GM21717 (cell line): ENCODE results near the gene NXF1.
A peak's percentile ranks its signal among the peaks of the same experiment; 100 is the strongest.
"Not testable (repeated sequence)": the region's sequence is repeated elsewhere in the genome, so short reads cannot be mapped to it uniquely, and the experiment has no call there.

Experiments used
- ATAC-seq: cut with Tn5 transposase; IDR thresholded peaks from one replicate; pipeline ENCODE4 v1.9.1; 2021; ENCODE audit warnings: mild to moderate bottlenecking, moderate library complexity; ENCODE audit not compliant: unreplicated experiment

NXF1 gene

GRCh38 chr11:62788991-62789390 is 16.2 kb downstream of the NXF1 start:
- no peak for ATAC-seq

GRCh38 chr11:62787005-62787759 is 18.1 kb downstream of the NXF1 start, which contains the start of gene TMEM179B:
Gene TMEM179B (plus strand): TSS chr11:62787402. CDS start chr11:62787432, 30 bp downstream.
- ATAC-seq = peak; percentile 59

DNA sequence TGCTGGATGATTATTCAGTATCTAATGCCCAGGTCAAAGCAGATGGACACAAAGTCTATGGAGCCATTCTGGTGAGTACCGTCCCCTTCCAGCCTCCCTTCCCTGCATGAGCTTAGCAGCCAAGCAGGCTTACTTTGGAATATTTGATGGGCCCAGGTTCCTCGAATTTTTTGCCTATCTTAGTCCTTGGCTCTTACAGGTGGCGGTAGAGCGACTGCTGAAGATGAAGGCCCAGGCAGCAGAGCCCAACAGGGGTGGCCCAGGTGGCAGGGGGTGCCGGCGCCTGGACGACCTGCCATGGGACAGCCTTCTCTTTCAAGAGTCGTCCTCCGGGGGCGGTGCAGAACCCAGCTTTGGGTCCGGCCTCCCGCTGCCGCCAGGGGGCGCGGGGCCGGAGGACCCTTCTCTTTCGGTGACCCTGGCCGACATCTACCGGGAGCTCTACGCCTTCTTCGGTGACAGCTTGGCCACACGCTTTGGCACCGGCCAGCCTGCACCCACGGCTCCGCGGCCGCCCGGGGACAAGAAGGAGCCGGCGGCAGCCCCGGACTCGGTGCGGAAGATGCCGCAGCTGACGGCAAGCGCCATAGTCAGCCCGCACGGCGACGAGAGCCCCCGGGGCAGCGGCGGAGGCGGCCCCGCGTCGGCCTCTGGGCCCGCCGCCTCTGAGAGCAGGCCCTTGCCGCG is 18.8 kb downstream of the NXF1 start:
- ATAC-seq = peak; percentile 51

DNA sequence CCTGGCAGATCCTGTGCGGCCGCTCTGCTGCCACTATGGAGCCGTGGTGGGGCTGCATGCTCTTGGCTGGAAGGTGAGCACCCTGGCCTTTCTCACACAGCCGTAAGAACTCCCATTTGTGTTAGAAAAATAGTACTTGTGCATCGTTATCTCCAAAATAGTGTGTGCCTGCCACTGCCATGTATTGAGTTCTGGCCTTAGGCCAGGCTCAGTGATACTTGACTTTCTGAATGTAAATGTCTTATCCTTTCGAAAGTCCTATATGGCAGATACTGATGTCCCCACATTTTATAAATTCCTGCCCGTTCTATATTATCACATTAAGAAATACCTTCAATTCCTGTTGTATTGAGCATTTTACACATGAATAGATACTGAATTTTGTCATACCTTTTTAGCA is 22.5 kb downstream of the NXF1 start:
- no peak for ATAC-seq

GRCh38 chr11:62778441-62778840 is 26.8 kb downstream of the NXF1 start:
- ATAC-seq = no peak

DNA sequence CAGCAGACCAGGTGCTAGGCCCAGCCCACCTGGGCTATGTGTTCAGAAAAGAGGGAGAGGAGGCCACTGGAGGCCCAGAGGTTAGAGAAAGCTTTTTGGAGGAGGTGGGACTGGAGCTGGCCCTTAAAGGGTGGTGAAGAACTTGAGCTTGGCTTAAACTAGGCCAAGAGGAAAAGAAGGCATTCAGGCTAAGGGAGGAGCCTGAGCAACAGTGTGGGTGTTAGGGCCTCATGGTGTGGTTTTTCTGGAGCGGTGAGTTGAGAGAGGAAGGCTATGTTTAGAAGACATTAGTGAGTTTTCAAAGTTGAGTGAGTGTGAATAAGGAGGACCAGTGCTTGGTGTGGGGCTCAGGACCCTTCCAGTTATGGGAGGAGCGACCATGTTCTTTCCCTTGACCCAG is 27.9 kb downstream of the NXF1 start:
- ATAC-seq = no peak

GRCh38 chr11:62775646-62776045 is 29.6 kb downstream of the NXF1 start:
- ATAC-seq = no peak

GRCh38 chr11:62774407-62774806 is 30.8 kb downstream of the NXF1 start:
- ATAC-seq = no peak

- ATAC-seq = peak; percentile 69
Measured at GRCh38 chr11:62771144-62772021, 33.9 kb downstream of the NXF1 start, which contains the start of gene TAF6L. Gene TAF6L (plus strand): TSS chr11:62771396. CDS start chr11:62775784, 4,388 bp downstream.

DNA sequence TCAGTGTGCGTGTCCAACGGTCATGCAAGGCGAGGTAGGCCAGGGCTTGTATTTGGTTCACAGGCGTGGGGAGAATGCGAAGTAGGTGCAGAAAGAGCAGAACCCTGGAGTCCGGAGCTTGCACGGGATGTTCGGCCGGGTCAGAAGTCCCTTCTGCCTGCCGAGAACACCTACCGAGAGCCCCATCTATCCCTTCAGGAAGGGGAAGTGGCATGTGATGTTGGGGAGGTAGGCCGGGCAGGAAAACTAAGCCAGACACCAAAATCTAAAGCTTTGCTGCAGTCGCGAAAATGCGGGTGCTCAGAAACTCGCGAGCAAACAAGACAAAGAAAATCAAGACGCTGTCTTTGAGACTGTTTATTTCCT is 34.5 kb downstream of the NXF1 start:
- ATAC-seq = no peak

DNA sequence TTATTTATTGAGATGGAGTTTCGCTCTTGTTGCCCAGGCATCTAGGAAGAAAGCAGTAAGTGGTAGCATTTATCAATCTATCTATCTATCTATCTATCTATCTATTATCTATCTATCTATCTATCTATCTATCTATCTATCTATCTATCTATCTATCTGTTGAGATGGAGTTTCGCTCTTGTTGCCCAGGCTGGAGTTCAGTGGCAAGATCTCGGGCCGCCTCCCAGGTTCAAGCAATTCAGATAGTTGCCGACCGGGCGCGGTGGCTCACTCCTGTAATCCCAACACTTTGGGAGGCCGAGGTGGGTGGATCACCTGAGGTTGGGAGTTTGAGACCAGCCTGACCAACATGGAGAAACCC is 44.4 kb downstream of the NXF1 start:
- not testable (repeated sequence) for ATAC-seq

DNA sequence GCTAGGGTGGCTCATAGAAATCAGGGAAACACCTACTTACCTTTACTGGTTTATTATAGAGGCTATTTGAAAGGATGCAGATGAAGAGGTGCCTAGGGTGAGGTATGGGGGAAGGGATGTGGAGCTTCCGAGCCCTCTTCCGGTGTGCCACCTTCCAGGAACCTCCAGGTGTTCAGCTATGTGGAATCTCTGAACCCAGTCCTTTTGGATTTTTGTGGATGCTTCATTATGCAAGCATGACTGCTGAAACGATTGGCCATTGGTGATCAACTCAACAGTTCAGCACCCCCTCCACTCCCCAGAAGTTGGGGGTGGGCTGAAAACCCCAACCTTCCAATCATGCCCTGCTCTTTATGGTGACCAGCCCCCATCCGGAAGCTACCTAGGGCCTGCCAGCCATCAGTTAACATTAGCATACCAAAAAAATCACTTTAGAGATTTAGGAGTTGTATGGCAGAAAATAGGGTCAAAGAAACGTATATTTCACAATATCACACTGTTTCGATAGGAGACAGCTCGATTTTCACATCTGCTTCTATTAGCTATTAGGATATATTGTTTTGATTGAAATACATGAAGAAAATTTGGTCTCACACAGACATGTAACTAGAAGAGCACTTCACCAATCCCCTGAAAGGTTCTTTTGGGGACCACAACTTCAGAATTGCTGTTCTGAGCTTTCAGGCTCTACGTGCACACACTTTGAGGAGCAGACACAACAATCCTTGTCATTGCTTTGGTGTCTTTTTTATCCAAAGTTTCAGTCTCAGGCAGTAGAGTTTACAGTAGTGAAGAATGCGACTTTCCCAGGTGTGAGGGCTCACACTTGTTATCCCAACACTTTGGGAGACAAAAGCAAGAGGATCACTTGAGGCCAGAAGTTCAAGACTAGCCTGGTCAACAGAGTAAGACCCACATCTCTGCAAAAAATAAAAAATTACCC is 47.1 kb downstream of the NXF1 start:
- ATAC-seq = no peak

GRCh38 chr11:62755086-62755615 is 50.1 kb downstream of the NXF1 start:
- no peak for ATAC-seq

- ATAC-seq = peak; percentile 90
Measured at GRCh38 chr11:62753736-62754603, 51.3 kb downstream of the NXF1 start, which contains the start of gene ZBTB3. Gene ZBTB3 (minus strand): TSS chr11:62754160. CDS start chr11:62753664, 496 bp downstream.

DNA sequence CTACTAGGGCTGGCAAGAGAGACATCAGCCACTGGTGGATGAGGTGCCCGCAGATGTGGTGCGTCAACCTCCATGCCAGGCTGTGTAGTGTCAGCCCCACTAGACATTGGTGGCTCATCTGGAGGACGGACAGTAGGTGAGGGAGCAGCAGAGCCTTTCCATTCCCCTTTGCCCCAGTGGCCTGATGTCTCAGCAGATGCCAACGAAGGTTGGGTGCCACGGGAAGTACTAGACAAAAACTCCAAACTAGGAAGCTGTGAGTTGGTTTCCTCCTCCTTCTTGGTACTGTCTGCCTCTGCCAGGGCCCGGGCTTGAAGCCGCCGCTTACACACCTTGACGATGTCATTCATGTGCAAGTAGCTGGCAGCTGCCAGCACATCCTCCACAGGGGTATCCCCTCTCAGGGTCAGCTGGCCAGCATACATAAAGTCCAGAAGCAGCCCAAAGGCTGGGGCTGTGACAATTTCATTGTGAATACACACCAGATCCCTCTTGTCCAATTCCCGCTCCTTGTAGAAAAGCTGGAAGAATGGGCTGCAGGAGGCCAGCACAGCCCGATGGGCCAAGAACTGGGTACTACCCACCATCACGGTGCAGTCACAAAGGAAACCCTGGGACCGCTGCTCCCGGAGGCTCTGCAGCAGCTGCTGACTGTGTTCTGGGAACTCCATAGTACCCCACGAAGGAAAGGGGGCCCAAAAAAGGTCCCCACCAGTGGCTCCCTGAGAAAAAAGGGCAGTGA is 52.1 kb downstream of the NXF1 start:
- ATAC-seq = no peak

GRCh38 chr11:62752177-62752785 is 53.0 kb downstream of the NXF1 start:
- no peak for ATAC-seq

- not testable (repeated sequence) for ATAC-seq
Measured at GRCh38 chr11:62749931-62750330, 55.3 kb downstream of the NXF1 start.
